CD4-positive, CD25-positive, alpha-beta regulatory T cell (primary cell): ENCODE results near the gene PER2. TPM values are rescaled to one million over a fixed set of nuclear protein-coding genes. Genes with fewer than 3 reads are reported as not detected.

Experiments
- ATAC-seq, 2 donors: fragments of 150-1000 bp; cut with Tn5 transposase; one replicate each; pipeline ENCODE4 v1.10.0; 2021; ENCODE audit warnings: low read depth in 2 of 2, moderate number of reproducible peaks in 2 of 2, moderate library complexity in 1 of 2
- DNase-seq, 3 donors: peaks; one replicate each; pipeline versions ENCODE4 v3.0.0 to v3.0.0-alpha.2; 2012 to 2022; ENCODE audit warnings: mixed read lengths in 1 of 3
- H3K27ac ChIP-seq: one replicate; pipeline ENCODE4 v1.7.0; 2013; ENCODE audit warnings: mild to moderate bottlenecking, low read length; ENCODE audit not compliant: insufficient read depth, poor library complexity, severe bottlenecking
- H3K27me3 ChIP-seq: one replicate; pipeline ENCODE4 v1.7.0; 2013; ENCODE audit warnings: low read length; ENCODE audit not compliant: control insufficient read depth, insufficient read depth
- H3K36me3 ChIP-seq: one replicate; pipeline ENCODE4 v1.7.0; 2013; ENCODE audit warnings: mild to moderate bottlenecking, low read length, moderate library complexity; ENCODE audit not compliant: control insufficient read depth, insufficient read depth
- H3K4me1 ChIP-seq: 2 replicates; pipeline ENCODE4 v1.7.0; 2013; ENCODE audit warnings: mild to moderate bottlenecking, low read length; ENCODE audit not compliant: insufficient read depth, control insufficient read depth, poor library complexity, severe bottlenecking
- H3K4me3 ChIP-seq: one replicate; pipeline ENCODE4 v1.7.0; 2013; ENCODE audit warnings: low read depth, mild to moderate bottlenecking, low read length, moderate library complexity
- H3K9me3 ChIP-seq, 2 experiments: 1 replicate in 1 of 2; 2 replicates in 1 of 2; pipeline ENCODE4 v1.7.0; 2013; ENCODE audit warnings: low read length in 2 of 2, mild to moderate bottlenecking in 1 of 2, moderate library complexity in 1 of 2; ENCODE audit not compliant: control insufficient read depth in 2 of 2
- H3K27ac Mint-ChIP-seq, 3 donors: one replicate each; pipeline ENCODE4 v1.8.0; 2020 to 2022; ENCODE audit warnings: mild to moderate bottlenecking in 3 of 3, mixed read lengths in 3 of 3, moderate library complexity in 2 of 3
- H3K27me3 Mint-ChIP-seq: one replicate; pipeline ENCODE4 v1.8.0; 2022; ENCODE audit warnings: mild to moderate bottlenecking, mixed read lengths
- H3K36me3 Mint-ChIP-seq: one replicate; pipeline ENCODE4 v1.8.0; 2020; ENCODE audit warnings: mixed read lengths
- H3K4me1 Mint-ChIP-seq, 4 donors: one replicate each; pipeline ENCODE4 v1.8.0; 2020 to 2022; ENCODE audit warnings: mixed read lengths in 4 of 4, mild to moderate bottlenecking in 1 of 4
- H3K4me3 Mint-ChIP-seq, 4 donors: one replicate each; pipeline ENCODE4 v1.8.0; 2020 to 2022; ENCODE audit warnings: mild to moderate bottlenecking in 4 of 4, mixed read lengths in 4 of 4, moderate library complexity in 3 of 4
- H3K9me3 Mint-ChIP-seq, 7 donors: one replicate each; pipeline ENCODE4 v1.8.0; 2020 to 2022; ENCODE audit warnings: mixed read lengths in 7 of 7, mild to moderate bottlenecking in 3 of 7, moderate library complexity in 2 of 7
- polyA plus RNA-seq, 4 donors: library from polyadenylated mRNA; unstranded; fragments of 300-500 nt; fragmentation: Illumina TruSeq; gene quantifications; one replicate each; pipeline ENCODE4 v1.2.3, GENCODE V29; 2021
- total RNA-seq: library from RNA; stranded (reverse); gene quantifications from one replicate; pipeline ENCODE4 v1.2.3, GENCODE V29; 2022

The PER2 gene
- total and polyA plus RNA-seq, 5 donors from 2014 or later = 1.8 to 29.7 (median 4.1) TPM

- DNase-seq (no peak), ATAC-seq (no peak)
- H3K36me3 ChIP-seq = no peaks in the 10 kb centered on the region
- no peaks in the 10 kb centered on the region for H3K4me1 ChIP-seq
- no peaks in the 10 kb centered on the region for H3K27me3 ChIP-seq
- Mint-ChIP-seq H3K27me3 (peaks cover 12% of the 10 kb centered on the region), H3K4me3 (no peak overlapping the region), H3K9me3 (no peaks in the 10 kb centered on the region), H3K27ac (peak overlapping the region in 1 of 3 donors; percentile 83), H3K4me1 (no peaks in the 10 kb centered on the region), H3K36me3 (no peaks in the 10 kb centered on the region)
- H3K9me3 ChIP-seq = no peaks in the 10 kb centered on the region
- H3K27ac ChIP-seq = no peak overlapping the region
- H3K4me3 ChIP-seq = no peak overlapping the region
Measured at GRCh38 chr2:238308177-238308576, 19.8 kb upstream of the PER2 start.

DNA sequence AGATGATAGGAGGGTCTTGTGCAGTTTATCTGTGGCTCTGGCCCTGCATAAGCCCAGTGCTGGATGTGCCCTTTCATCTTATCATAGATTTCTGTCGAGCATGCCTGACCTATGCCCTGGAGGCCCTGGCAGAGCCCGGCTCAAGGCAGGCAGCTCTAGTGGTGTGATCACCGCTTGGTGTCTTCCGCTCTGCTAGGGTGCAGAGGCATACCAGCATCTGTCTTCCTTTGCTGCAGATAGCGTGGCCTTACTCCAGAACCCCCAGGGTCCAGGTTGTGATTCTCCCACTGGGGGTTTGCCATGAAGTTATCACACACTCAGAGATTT lies 18.2 kb upstream of the PER2 start:
- peaks cover 22% of the 10 kb centered on the region for H3K27me3 Mint-ChIP-seq
- no peaks in the 10 kb centered on the region for H3K36me3 Mint-ChIP-seq
- H3K27ac Mint-ChIP-seq = no peak overlapping the region
- H3K4me1 Mint-ChIP-seq = no peaks in the 10 kb centered on the region
- Histone ChIP-seq H3K4me3 (no peak overlapping the region), H3K9me3 (no peaks in the 10 kb centered on the region), H3K27me3 (peaks cover 3% of the 10 kb centered on the region), H3K36me3 (no peaks in the 10 kb centered on the region), H3K27ac (no peak overlapping the region), H3K4me1 (no peaks in the 10 kb centered on the region)
- no peak overlapping the region for H3K4me3 Mint-ChIP-seq
- DNase-seq = no peak
- ATAC-seq = no peak
- no peaks in the 10 kb centered on the region for H3K9me3 Mint-ChIP-seq

DNA sequence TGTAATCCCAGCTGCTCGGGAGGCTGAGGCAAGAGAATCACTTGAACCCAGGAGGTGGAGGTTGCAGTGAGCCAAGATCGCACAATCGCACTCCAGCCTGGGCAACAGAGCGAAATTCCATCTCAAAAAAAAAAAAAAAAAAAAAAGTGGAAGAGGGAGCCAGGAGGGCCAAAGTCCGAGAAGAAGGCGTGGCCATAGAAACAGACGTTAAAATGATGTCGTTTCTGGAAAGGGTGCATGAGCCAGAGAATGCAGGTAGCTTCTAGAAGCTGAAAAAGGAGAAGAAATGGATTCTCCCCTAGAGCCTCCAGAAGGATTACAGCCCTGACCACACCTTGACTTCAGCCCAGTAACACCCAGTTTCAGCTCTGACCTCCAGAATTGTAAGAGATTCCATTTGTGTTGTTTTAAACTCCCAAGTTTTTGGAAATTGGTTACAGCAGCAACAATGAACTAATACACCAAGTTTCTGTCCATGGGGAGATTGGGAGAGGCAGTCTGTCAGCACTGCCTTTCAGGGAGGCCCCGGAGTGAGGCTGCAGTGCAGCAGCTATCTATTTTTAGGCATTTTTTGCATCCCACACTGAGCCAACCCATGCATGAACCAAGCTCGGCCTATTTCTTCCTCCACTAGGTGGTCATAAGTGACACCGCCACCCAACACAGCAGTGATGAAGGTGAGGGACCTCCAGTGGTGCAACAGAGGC lies 17.7 kb upstream of the PER2 start:
- no peak overlapping the region for H3K27ac Mint-ChIP-seq
- no peaks in the 10 kb centered on the region for H3K36me3 Mint-ChIP-seq
- ATAC-seq (no peak), DNase-seq (no peak)
- no peaks in the 10 kb centered on the region for H3K9me3 ChIP-seq
- H3K4me3 ChIP-seq = no peak overlapping the region
- peaks cover 19% of the 10 kb centered on the region for H3K27me3 Mint-ChIP-seq
- no peak overlapping the region for H3K4me3 Mint-ChIP-seq
- no peak overlapping the region for H3K27ac ChIP-seq
- no peaks in the 10 kb centered on the region for H3K9me3 Mint-ChIP-seq
- peaks cover 3% of the 10 kb centered on the region for H3K27me3 ChIP-seq
- no peaks in the 10 kb centered on the region for H3K36me3 ChIP-seq
- H3K4me1 Mint-ChIP-seq = no peaks in the 10 kb centered on the region
- H3K4me1 ChIP-seq = no peaks in the 10 kb centered on the region

DNA sequence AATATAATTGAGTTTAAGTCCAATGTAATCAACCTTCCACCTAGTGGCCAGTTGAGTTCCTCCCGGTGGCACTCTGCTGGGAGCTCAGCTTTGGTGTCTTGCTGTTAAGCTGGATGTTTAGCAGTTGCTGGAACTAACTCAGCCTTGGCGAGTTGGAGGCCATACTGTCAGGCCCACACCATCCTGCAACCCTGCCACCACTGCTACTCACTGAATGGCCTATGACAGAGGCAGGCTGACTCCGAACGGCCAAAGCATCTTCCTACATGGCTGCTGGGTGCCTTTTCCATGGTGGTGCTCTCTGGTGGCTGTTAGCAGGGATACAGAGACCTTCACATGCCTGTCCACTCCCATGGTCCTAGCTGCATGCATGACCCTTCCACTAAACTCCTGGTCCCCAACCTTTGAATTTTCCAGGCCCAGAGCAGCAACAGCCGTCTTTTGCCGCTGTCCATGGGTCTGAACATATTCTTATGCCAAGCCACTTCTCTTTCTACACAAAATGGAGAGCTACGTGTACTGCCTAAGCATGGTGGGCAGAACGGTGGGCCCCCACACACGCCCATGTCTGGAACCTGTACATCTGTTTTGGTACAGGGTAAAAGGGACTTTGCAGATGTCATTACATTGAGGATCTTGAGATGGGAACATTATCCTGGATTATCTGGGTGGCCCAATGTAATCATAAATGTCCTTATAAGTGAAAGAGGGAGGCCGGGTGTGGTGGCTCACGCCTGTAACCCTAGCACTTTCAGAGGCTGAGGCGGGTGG lies 16.9 kb upstream of the PER2 start:
- Histone ChIP-seq H3K27me3 (peaks cover 3% of the 10 kb centered on the region), H3K9me3 (no peaks in the 10 kb centered on the region), H3K27ac (no peak overlapping the region), H3K4me1 (no peaks in the 10 kb centered on the region), H3K4me3 (no peak overlapping the region), H3K36me3 (no peaks in the 10 kb centered on the region)
- Mint-ChIP-seq H3K27ac (peak overlapping the region in 1 of 3 donors; percentile 66), H3K4me3 (no peak overlapping the region), H3K9me3 (no peaks in the 10 kb centered on the region), H3K4me1 (no peaks in the 10 kb centered on the region), H3K36me3 (no peaks in the 10 kb centered on the region), H3K27me3 (peaks cover 17% of the 10 kb centered on the region)
- DNase-seq (no peak), ATAC-seq (no peak)

DNA sequence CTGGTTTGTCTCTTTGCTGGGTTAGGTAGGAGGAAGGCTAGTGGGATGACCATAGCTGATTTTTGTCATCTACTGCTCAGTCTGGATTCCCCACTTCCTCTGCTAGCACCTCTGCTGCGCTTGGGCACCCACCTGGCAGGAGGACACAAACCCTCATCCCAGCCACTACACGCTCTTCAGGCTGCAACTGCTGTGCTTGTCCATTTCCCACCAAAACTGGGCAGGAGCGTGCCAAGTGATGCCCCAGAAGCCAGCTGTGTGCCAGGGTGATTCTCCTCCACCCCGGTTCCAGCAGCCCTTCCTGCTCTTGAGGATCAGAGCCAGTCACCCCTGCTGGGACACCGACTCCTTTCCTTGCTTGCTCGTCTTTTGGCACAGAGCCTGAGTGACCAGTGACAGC lies 15.7 kb upstream of the PER2 start:
- Histone ChIP-seq H3K4me1 (no peaks in the 10 kb centered on the region), H3K27ac (no peak overlapping the region), H3K9me3 (no peaks in the 10 kb centered on the region), H3K36me3 (no peaks in the 10 kb centered on the region), H3K27me3 (peaks cover 3% of the 10 kb centered on the region), H3K4me3 (no peak overlapping the region)
- H3K4me1 Mint-ChIP-seq = no peaks in the 10 kb centered on the region
- H3K9me3 Mint-ChIP-seq = no peaks in the 10 kb centered on the region
- H3K36me3 Mint-ChIP-seq = no peaks in the 10 kb centered on the region
- ATAC-seq = no peak
- no peak overlapping the region for H3K4me3 Mint-ChIP-seq
- peaks cover 20% of the 10 kb centered on the region for H3K27me3 Mint-ChIP-seq
- no peak for DNase-seq
- H3K27ac Mint-ChIP-seq = no peak overlapping the region

DNA sequence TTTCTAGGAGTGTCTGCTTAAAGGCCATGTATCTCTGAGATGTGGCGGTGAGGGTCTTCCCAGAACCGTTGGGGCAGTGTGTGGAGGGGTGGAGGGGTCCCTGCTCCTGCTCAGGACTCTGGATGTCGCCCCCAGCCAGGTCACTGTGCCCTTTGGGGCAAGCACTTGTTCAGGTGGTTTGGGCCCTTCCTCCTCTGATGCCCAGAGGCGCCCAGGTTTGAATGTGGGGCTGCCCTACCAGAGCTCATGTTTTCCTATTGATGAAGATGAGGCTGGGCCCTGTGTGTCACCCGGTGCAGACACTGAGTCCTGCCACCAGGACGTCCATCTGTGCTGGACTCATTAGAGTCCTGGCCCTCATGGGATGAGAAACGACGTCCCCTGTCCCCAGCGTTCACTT lies 14.3 kb upstream of the PER2 start:
- ATAC-seq = no peak
- no peak for DNase-seq
- H3K4me1 Mint-ChIP-seq = no peaks in the 10 kb centered on the region

DNA sequence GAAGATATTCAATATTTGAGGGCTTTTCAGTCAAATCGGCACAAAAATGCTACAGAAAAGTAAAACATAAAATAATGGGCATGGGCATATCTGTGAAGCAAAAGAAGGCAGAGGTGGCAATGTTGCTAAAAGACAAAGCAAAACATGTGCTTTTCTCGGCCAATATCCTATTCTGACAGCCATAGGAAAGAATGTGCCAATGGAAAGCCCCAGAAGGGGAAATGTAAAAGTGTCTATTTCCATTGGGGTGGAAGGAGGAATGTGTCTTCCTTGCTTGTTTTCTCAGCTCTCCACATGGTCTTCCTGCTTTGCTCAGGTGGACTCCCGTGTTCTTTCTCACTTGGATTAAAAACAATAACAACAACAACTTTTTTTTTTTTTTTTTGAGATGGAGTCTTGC lies 13.7 kb upstream of the PER2 start:
- H3K4me3 Mint-ChIP-seq = peak overlapping the region in 1 of 4 donors; percentile 23
- no peak for ATAC-seq
- Histone ChIP-seq H3K9me3 (no peaks in the 10 kb centered on the region), H3K4me3 (no peak overlapping the region), H3K27me3 (peaks cover 3% of the 10 kb centered on the region), H3K36me3 (no peaks in the 10 kb centered on the region), H3K4me1 (no peaks in the 10 kb centered on the region), H3K27ac (no peak overlapping the region)
- DNase-seq = no peak
- no peak overlapping the region for H3K27ac Mint-ChIP-seq
- peaks cover 20% of the 10 kb centered on the region for H3K27me3 Mint-ChIP-seq
- H3K36me3 Mint-ChIP-seq = no peaks in the 10 kb centered on the region
- H3K9me3 Mint-ChIP-seq = no peaks in the 10 kb centered on the region
- no peaks in the 10 kb centered on the region for H3K4me1 Mint-ChIP-seq

More for the DNA sequence above, 14.3 kb upstream of the PER2 start:
- no peak overlapping the region for H3K4me3 ChIP-seq
- Mint-ChIP-seq H3K4me3 (no peak overlapping the region), H3K36me3 (no peaks in the 10 kb centered on the region), H3K27me3 (peaks cover 20% of the 10 kb centered on the region), H3K27ac (no peak overlapping the region), H3K9me3 (no peaks in the 10 kb centered on the region)
- no peaks in the 10 kb centered on the region for H3K36me3 ChIP-seq
- H3K27ac ChIP-seq = no peak overlapping the region
- H3K27me3 ChIP-seq = peaks cover 3% of the 10 kb centered on the region
- no peaks in the 10 kb centered on the region for H3K9me3 ChIP-seq
- no peaks in the 10 kb centered on the region for H3K4me1 ChIP-seq

GRCh38 chr2:238299803-238300202 lies 11.4 kb upstream of the PER2 start:
- Mint-ChIP-seq H3K27ac (no peak overlapping the region), H3K27me3 (peaks cover 25% of the 10 kb centered on the region), H3K36me3 (no peaks in the 10 kb centered on the region), H3K4me1 (no peaks in the 10 kb centered on the region), H3K4me3 (no peak overlapping the region), H3K9me3 (peaks cover 0 to 1% (median 0%) of the 10 kb centered on the region in 7 donors)
- DNase-seq = no peak
- Histone ChIP-seq H3K27me3 (peaks cover 3% of the 10 kb centered on the region), H3K36me3 (no peaks in the 10 kb centered on the region), H3K4me3 (no peak overlapping the region), H3K9me3 (no peaks in the 10 kb centered on the region), H3K27ac (no peak overlapping the region), H3K4me1 (no peaks in the 10 kb centered on the region)
- ATAC-seq = no peak
